Liver (tissue), 9 donors: ENCODE results near the gene BRD2. TPM values are rescaled to one million over a fixed set of nuclear protein-coding genes. Genes with fewer than 3 reads are reported as not detected.

Source experiments
- DNase-seq: peaks from one replicate; pipeline ENCODE4 v3.0.0-alpha.2; 2017; ENCODE audit warnings: low spot score
- H3K27ac ChIP-seq, 2 donors: one replicate each; pipeline ENCODE4 v1.7.0; 2013; ENCODE audit warnings: inconsistent platforms in 2 of 2, low read length in 2 of 2, control low read depth in 1 of 2, low read depth in 1 of 2, mild to moderate bottlenecking in 1 of 2
- H3K27me3 ChIP-seq, 4 donors: one replicate each; pipeline versions ENCODE4 v1.6.1 to v1.7.0; 2013; ENCODE audit warnings: low read length in 3 of 4, inconsistent platforms in 1 of 4, mild to moderate bottlenecking in 1 of 4, moderate library complexity in 1 of 4; ENCODE audit not compliant: control insufficient read depth in 4 of 4, insufficient read depth in 4 of 4
- H3K36me3 ChIP-seq, 4 donors: one replicate each; pipeline versions ENCODE4 v1.6.1 to v1.7.0; 2013; ENCODE audit warnings: low read length in 3 of 4, mild to moderate bottlenecking in 3 of 4, low read depth in 1 of 4, moderate library complexity in 1 of 4; ENCODE audit not compliant: control insufficient read depth in 4 of 4, insufficient read depth in 3 of 4
- H3K4me1 ChIP-seq, 4 donors: one replicate each; pipeline versions ENCODE4 v1.6.1 to v1.7.0; 2013; ENCODE audit warnings: low read length in 3 of 4, mild to moderate bottlenecking in 3 of 4, moderate library complexity in 1 of 4; ENCODE audit not compliant: control insufficient read depth in 4 of 4, insufficient read depth in 4 of 4
- H3K4me3 ChIP-seq, 3 donors: one replicate each; pipeline versions ENCODE4 v1.6.1 to v1.7.0; 2013; ENCODE audit warnings: low read length in 3 of 3, control low read depth in 1 of 3, low read depth in 1 of 3, mild to moderate bottlenecking in 1 of 3
- H3K9ac ChIP-seq, 2 donors: one replicate each; pipeline ENCODE4 v1.7.0; 2013; ENCODE audit warnings: low read length in 2 of 2, mild to moderate bottlenecking in 2 of 2, moderate library complexity in 2 of 2, control low read depth in 1 of 2, low read depth in 1 of 2
- H3K9me3 ChIP-seq, 4 donors: one replicate each; pipeline versions ENCODE4 v1.6.1 to v1.7.0; 2013; ENCODE audit warnings: low read length in 3 of 4; ENCODE audit not compliant: control insufficient read depth in 4 of 4
- CTCF ChIP-seq: fragments of 150-350 bp; IDR thresholded peaks from 2 replicates; pipeline ENCODE4 v1.5.1; 2017; ENCODE audit warnings: improper control_type of control experiment, low read depth, low read length; ENCODE audit not compliant: missing input control
- FOXA1 ChIP-seq: IDR thresholded peaks from 2 replicates; pipeline ENCODE4 v1.6.1; 2016; ENCODE audit warnings: antibody characterized with exemption
- GABPA ChIP-seq, 2 donors: IDR thresholded peaks in 1 of 2; conservative IDR thresholded peaks in 1 of 2; 2 replicates each; pipeline ENCODE4 v1.6.1; 2016; ENCODE audit warnings: antibody characterized with exemption in 2 of 2, mild to moderate bottlenecking in 1 of 2, moderate library complexity in 1 of 2
- HNF4A ChIP-seq, 2 donors: conservative IDR thresholded peaks; 2 replicates each; pipeline ENCODE4 v1.6.1; 2016; ENCODE audit warnings: antibody characterized with exemption in 2 of 2, mild to moderate bottlenecking in 2 of 2
- REST ChIP-seq: IDR thresholded peaks from 2 replicates; pipeline ENCODE4 v1.6.1; 2016; ENCODE audit warnings: antibody characterized with exemption, mild to moderate bottlenecking
- RXRA ChIP-seq, 2 donors: IDR thresholded peaks; 2 replicates each; pipeline ENCODE4 v1.6.1; 2017 to 2018; ENCODE audit warnings: antibody characterized with exemption in 2 of 2, mild to moderate bottlenecking in 1 of 2
- ZBTB33 ChIP-seq: IDR thresholded peaks from 2 replicates; pipeline ENCODE4 v1.6.1; 2016; ENCODE audit warnings: antibody characterized with exemption
- WGBS: extraction: QIAGEN DNeasy Blood & Tissue Kit; methylation state at CpG from one replicate; pipeline ENCODE4 v1.1.7; 2013; 5-methylcytosine and 5-hydroxymethylcytosine counted together
- polyA plus RNA-seq, 2 donors: library from polyadenylated mRNA; stranded (reverse) in 1 of 2; unstranded in 1 of 2; fragments of 200-250 nt in 1 of 2; fragments of >200 nt in 1 of 2; fragmentation: Nextera tagmentation in 1 of 2; extraction: Ambion mirVana in 1 of 2; gene quantifications; one replicate each; pipeline versions ENCODE4 v1.2.1 to v1.2.3, GENCODE V29; 2013 to 2015
- total RNA-seq, 2 donors: library from RNA; depleted of rRNA; stranded (reverse); fragments of >200 nt; gene quantifications; one replicate each; pipeline ENCODE4 v1.2.3, GENCODE V29; 2014
- donor health status: healthy.
- donor health status: healthy.
- donor health status: healthy.
- donor health status: healthy.
- donor health status: healthy.

BRD2 gene
- total and polyA plus RNA-seq, 4 donors: 29.8 to 100 (median 50.2) TPM

- DNase-seq: no peak
- WGBS: 90% methylated on average over 2 of the region's 2 CpGs
- Histone ChIP-seq H3K27ac (no peak overlapping the region), H3K27me3 (no peaks in the 10 kb centered on the region), H3K4me3 (no peak overlapping the region), H3K4me1 (peaks cover 0 to 4% (median 1%) of the 10 kb centered on the region in 4 donors), H3K36me3 (no peaks in the 10 kb centered on the region), H3K9me3 (no peaks in the 10 kb centered on the region), H3K9ac (no peak overlapping the region)
- TF ChIP-seq GABPA (IDR thresholded peaks at IDR 0.05 in 1 of 2, conservative IDR thresholded peaks at IDR 0.05 in 1 of 2) (no peak), ZBTB33 (no peak), RXRA (IDR thresholded peaks at IDR 0.05) (no peak), HNF4A (conservative IDR thresholded peaks at IDR 0.05) (no peak), FOXA1 (no peak)
Observed at GRCh38 chr6:32956176-32956575, 12.2 kb upstream of the BRD2 start.

GRCh38 chr6:32960563-32960962 lies 7.8 kb upstream of the BRD2 start:
- H3K9me3 ChIP-seq: no peaks in the 10 kb centered on the region
- H3K36me3 ChIP-seq: no peaks in the 10 kb centered on the region
- TF ChIP-seq CTCF (no peak), HNF4A (conservative IDR thresholded peaks at IDR 0.05) (no peak), GABPA (IDR thresholded peaks at IDR 0.05 in 1 of 2, conservative IDR thresholded peaks at IDR 0.05 in 1 of 2) (no peak), ZBTB33 (no peak), REST (no peak)
- no peak overlapping the region for H3K4me3 ChIP-seq
- no peak overlapping the region for H3K9ac ChIP-seq
- peaks cover 0 to 6% (median 0%) of the 10 kb centered on the region in 4 donors for H3K4me1 ChIP-seq
- DNase-seq: no peak
- H3K27me3 ChIP-seq: no peaks in the 10 kb centered on the region
- 96% methylated on average over 5 of the region's 5 CpGs for WGBS
- no peak overlapping the region for H3K27ac ChIP-seq
